GM10248 (cell line): ENCODE measurements around the gene PIP4K2A.
"Not testable (repeated sequence)": the region's sequence is repeated elsewhere in the genome, so short reads cannot be mapped to it uniquely, and the experiment has no call there.

ENCODE experiments used
- CTCF ChIA-PET: fragments of 300-600 bp; sonication (Branson Sonifier 250); formaldehyde crosslinking; extraction: SDS; loops from one replicate; lab custom pipeline; 2021; ENCODE audit warnings: antibody characterized with exemption; lab: Yijun Ruan, JAX
- POLR2A ChIA-PET: fragments of 350-650 bp; sonication (Branson Sonifier 250); formaldehyde crosslinking; extraction: SDS; loops from one replicate; lab custom pipeline; 2020; ENCODE audit warnings: antibody characterized with exemption; lab: Yijun Ruan, JAX
- DNase-seq: peaks from one replicate; pipeline ENCODE4 v3.0.0; 2012; ENCODE audit errors: extremely low spot score
- CTCF ChIP-seq: IDR thresholded peaks from 2 replicates; pipeline ENCODE4 v1.5.1; 2012; ENCODE audit warnings: mild to moderate bottlenecking, low read depth; ENCODE audit errors: extremely low read depth, missing control alignments, control extremely low read depth

PIP4K2A gene

GRCh38 chr10:22752272-22752889 lies 38.0 kb upstream of the PIP4K2A start:
- no peak for TF ChIP-seq CTCF
- ChIA-PET CTCF (interaction anchor here (1.2 kb wide), 1 partner anchor 9 kb away, joined by 3 read pairs; no protein-coding TSS in a partner anchor), POLR2A (no interaction called here)
- no peak for DNase-seq

- POLR2A ChIA-PET = no interaction called here
- DNase-seq = no peak
- no peak for TF ChIP-seq CTCF
- CTCF ChIA-PET = interaction anchor here (0.7 to 1.1 kb wide), 3 partner anchors 10 to 11 kb away, joined by 3 to 4 read pairs (median 3); no protein-coding TSS in a partner anchor
Measured at GRCh38 chr10:22750131-22750530, 35.8 kb upstream of the PIP4K2A start.

GRCh38 chr10:22744858-22745257 lies 30.5 kb upstream of the PIP4K2A start:
- POLR2A ChIA-PET = not testable (repeated sequence)

GRCh38 chr10:22742678-22743077 lies 28.3 kb upstream of the PIP4K2A start:
- TF ChIP-seq CTCF = no peak
- CTCF ChIA-PET = interaction anchor here (1.5 to 3.4 kb wide), 3 partner anchors 11 to 159 kb away, joined by 3 to 14 read pairs (median 4); no protein-coding TSS in a partner anchor
- POLR2A ChIA-PET = no interaction called here
- DNase-seq = peak; percentile 55

More at GRCh38 chr10:22744858-22745257, 30.5 kb upstream of the PIP4K2A start:
- DNase-seq, CTCF ChIA-PET: not testable (repeated sequence)

- CTCF ChIA-PET = interaction anchor here (1.0 to 3.4 kb wide), 4 partner anchors 10 to 158 kb away, joined by 3 to 14 read pairs (median 4); no protein-coding TSS in a partner anchor
- DNase-seq, POLR2A ChIA-PET: not testable (repeated sequence)
Measured at GRCh38 chr10:22741631-22742030, 27.3 kb upstream of the PIP4K2A start.

- TF ChIP-seq CTCF = no peak
- CTCF ChIA-PET = interaction anchor here (1.6 to 3.4 kb wide), 2 partner anchors 9 to 10 kb away, joined by 4 to 14 read pairs; no protein-coding TSS in a partner anchor
- DNase-seq = no peak
- POLR2A ChIA-PET = no interaction called here
Measured at GRCh38 chr10:22740180-22740579, 25.8 kb upstream of the PIP4K2A start.

GRCh38 chr10:22737587-22737986 lies 23.2 kb upstream of the PIP4K2A start:
- POLR2A ChIA-PET = no interaction called here
- TF ChIP-seq CTCF = no peak
- no peak for DNase-seq
- CTCF ChIA-PET = no interaction called here

- POLR2A ChIA-PET = no interaction called here
- no peak for TF ChIP-seq CTCF
- CTCF ChIA-PET = no interaction called here
- no peak for DNase-seq
Measured at GRCh38 chr10:22736134-22736533, 21.8 kb upstream of the PIP4K2A start.
